GM21423 (cell line): ENCODE results near the gene USP38.
"Not testable (repeated sequence)": the region's sequence is repeated elsewhere in the genome, so short reads cannot be mapped to it uniquely, and the experiment has no call there.

ENCODE experiments used
- ATAC-seq: cut with Tn5 transposase; IDR thresholded peaks from one replicate; pipeline ENCODE4 v1.9.1; 2021; ENCODE audit warnings: mild to moderate bottlenecking, moderate library complexity; ENCODE audit not compliant: unreplicated experiment

USP38 gene, protein sequence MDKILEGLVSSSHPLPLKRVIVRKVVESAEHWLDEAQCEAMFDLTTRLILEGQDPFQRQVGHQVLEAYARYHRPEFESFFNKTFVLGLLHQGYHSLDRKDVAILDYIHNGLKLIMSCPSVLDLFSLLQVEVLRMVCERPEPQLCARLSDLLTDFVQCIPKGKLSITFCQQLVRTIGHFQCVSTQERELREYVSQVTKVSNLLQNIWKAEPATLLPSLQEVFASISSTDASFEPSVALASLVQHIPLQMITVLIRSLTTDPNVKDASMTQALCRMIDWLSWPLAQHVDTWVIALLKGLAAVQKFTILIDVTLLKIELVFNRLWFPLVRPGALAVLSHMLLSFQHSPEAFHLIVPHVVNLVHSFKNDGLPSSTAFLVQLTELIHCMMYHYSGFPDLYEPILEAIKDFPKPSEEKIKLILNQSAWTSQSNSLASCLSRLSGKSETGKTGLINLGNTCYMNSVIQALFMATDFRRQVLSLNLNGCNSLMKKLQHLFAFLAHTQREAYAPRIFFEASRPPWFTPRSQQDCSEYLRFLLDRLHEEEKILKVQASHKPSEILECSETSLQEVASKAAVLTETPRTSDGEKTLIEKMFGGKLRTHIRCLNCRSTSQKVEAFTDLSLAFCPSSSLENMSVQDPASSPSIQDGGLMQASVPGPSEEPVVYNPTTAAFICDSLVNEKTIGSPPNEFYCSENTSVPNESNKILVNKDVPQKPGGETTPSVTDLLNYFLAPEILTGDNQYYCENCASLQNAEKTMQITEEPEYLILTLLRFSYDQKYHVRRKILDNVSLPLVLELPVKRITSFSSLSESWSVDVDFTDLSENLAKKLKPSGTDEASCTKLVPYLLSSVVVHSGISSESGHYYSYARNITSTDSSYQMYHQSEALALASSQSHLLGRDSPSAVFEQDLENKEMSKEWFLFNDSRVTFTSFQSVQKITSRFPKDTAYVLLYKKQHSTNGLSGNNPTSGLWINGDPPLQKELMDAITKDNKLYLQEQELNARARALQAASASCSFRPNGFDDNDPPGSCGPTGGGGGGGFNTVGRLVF

GRCh38 chr4:143184503-143185252 is at the start of gene USP38:
TSS of gene USP38 (plus strand) at chr4:143184917. CDS start at chr4:143185451, 534 bp downstream.
- ATAC-seq = peak; percentile 71

- ATAC-seq = no peak
Observed at GRCh38 chr4:143135358-143135757, 49.4 kb upstream of the USP38 start.

- no peak for ATAC-seq
Observed at GRCh38 chr4:143140696-143141095, 44.0 kb upstream of the USP38 start.

- no peak for ATAC-seq
Observed at GRCh38 chr4:143148521-143148920, 36.2 kb upstream of the USP38 start.

DNA sequence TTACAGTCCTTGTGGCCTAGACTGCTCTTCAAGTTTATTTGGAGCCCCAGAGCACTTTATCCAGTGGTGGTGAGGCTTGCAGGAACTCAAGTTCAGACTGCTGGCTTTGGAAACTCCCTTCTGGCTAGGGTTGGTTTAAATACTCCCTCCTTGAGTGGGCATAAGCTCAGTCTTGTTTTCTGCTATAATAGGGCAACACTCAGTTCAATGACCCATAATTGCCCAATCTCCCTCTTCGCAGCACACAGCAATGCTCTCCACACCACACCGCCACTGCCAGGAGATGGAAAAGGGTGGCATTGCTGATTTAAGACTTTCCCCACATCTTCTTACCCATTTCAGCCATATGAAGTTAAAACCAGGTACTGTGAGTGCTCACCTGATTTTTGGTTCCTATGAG is 27.9 kb upstream of the USP38 start:
- no peak for ATAC-seq

DNA sequence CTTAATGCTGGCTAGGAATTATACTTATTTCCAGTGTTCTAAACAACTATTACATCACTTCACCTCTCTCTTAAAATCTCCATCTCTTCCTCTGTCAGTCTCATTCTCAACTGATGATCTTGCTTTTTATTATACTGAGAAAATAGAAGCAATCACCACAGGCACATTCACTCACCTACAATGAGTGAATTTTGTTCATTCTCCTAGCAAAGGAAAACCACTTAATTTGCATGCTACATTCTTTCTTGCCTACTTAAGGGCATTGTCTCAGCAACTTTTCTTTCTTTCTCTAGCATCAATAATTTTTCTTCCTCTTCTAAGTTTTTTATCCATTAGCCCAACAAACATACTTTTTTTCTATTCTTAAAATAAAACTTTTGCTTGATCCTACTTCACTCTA is 21.1 kb upstream of the USP38 start:
- ATAC-seq = no peak

DNA sequence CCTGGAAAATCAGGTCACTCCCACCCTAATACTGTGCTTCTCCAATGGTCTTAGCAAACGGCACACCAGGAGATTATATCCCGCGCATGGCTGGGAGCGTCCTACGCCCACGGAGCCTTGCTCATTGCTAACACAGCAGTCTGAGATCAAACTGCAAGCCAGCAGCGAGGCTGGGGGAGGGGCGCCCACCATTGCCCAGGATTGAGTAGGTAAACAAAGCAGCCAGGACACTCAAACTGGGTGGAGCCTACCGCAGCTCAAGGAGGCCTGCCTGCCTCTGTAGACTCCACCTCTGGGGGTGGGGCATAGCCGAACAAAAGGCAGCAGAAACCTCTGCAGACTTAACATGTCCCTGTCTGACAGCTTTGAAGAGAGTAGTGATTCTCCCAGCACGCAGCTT is 18.0 kb upstream of the USP38 start:
- ATAC-seq = not testable (repeated sequence)

- ATAC-seq = no peak
Observed at GRCh38 chr4:143178923-143179322, 5.8 kb upstream of the USP38 start.

DNA sequence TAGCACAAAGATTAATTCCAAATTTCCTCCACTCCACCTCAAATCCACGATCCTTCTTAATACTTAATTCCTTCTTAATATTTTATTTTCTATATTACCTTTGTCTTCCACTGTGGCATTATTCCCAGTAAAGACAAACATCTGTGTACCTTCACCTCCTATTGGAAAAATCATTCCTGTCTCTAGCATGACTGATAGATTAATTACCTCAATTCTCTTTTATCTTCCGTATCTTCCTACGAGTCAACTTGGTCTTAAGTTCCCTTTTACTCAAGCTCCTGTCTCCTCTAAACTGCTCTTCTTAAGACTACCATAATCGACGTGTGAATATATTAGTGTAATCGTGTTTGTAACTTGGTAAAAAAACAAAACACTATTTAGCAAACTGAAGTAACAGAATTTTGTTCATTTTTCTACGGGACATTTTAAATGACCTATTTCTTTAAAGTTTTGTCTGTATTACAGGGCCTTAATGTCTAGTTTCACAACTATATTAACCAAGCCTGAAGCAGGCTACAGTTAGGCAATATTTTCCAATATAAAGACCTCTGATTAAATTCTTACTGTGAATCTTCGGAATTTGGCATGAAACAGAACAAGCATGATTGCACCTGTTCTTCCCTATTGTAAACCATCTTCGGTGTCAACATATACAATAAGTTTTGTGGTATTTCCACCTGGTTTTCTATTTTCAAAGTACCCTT is 1.1 kb upstream of the USP38 start:
- ATAC-seq = no peak

DNA sequence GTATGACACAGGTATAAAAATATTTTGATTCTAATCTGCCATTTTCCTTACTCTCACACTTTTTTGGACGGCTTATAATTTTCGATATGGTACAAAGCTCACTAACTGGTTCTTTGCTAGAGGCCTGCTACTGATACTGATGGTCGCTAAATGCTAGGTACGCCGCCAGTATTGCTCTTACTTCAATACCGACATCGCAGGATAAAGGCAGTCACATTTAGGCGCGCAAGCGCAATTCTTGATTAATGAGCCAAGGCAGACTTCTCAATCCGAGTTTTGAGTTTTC is 557 bp upstream of the USP38 start:
- ATAC-seq = peak; percentile 15

GRCh38 chr4:143185253-143186107 is 763 bp downstream of the USP38 start:
- peak; percentile 23 for ATAC-seq

GRCh38 chr4:143186212-143186611 is 1.5 kb downstream of the USP38 start:
- no peak for ATAC-seq

DNA sequence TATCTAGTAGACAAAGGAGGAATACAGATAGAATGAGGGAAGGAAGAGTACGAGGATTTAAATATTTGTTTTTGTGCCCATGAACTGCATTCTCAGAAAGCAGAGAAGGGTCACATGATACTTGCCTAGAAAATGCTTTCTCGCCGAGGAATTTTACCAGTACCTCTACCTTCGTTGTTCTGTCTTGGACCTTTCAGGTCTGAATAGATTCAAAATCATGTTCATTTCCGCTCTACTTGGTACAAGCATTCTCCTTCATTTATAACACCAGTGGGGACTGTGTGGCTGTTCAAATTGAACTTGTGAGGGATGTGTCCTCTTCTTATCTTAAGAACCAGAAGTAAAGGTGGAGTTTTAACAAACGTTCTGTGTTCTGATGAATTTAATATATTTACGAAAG is 1.9 kb downstream of the USP38 start:
- no peak for ATAC-seq

- no peak for ATAC-seq
Observed at GRCh38 chr4:143188136-143189088, 3.7 kb downstream of the USP38 start.

- no peak for ATAC-seq
Observed at GRCh38 chr4:143189528-143189927, 4.8 kb downstream of the USP38 start.

DNA sequence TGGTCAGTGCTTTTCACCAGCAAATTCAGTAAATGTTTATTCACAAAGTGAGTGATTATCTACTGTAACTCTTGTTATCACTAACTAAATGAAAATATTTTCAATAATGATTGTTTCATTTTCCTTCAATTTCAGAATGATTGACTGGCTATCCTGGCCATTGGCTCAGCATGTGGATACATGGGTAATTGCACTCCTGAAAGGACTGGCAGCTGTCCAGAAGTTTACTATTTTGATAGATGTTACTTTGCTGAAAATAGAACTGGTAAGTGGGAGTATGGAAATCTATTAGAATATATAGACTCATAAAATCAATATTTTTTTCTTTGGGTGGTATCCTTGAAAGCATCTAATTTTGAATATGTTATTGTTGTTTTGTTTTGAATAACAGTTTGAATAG is 10.9 kb downstream of the USP38 start:
- no peak for ATAC-seq

GRCh38 chr4:143196323-143196722 is 11.6 kb downstream of the USP38 start:
- no peak for ATAC-seq

- ATAC-seq = no peak
Observed at GRCh38 chr4:143199503-143199902, 14.8 kb downstream of the USP38 start.
